ENCODE results near the gene A4GALT.

The A4GALT gene

GRCh38 chr22:42725606-42726355, 5.1 kb upstream of the A4GALT start:
- TF ChIP-seq CTCF (IDR thresholded peaks at IDR 0.05; ENCODE audit: insufficient read depth, low read length, poor library complexity, severe bottlenecking) = no peak
- Histone ChIP-seq H3K4me3 (replicated peaks; ENCODE audit: low read depth, low read length) (no peak overlapping the region), H3K27me3 (replicated peaks; ENCODE audit: control insufficient read depth, insufficient read depth, low read length) (no peaks in the 10 kb centered on the region), H3K36me3 (ENCODE audit: control insufficient read depth, insufficient read depth, low read length) (no peaks in the 10 kb centered on the region)
- no peak for DNase-seq (ENCODE audit: extremely low read depth, insufficient read length)

- Histone ChIP-seq H3K36me3 (ENCODE audit: control insufficient read depth, insufficient read depth, low read length) (no peaks in the 10 kb centered on the region), H3K27me3 (replicated peaks; ENCODE audit: control insufficient read depth, insufficient read depth, low read length) (no peaks in the 10 kb centered on the region), H3K4me3 (replicated peaks; ENCODE audit: low read depth, low read length) (no peak overlapping the region)
- no peak for DNase-seq (ENCODE audit: extremely low read depth, insufficient read length)
- TF ChIP-seq CTCF (IDR thresholded peaks at IDR 0.05; ENCODE audit: insufficient read depth, low read length, poor library complexity, severe bottlenecking) = no peak
These were observed 3.4 kb upstream of the A4GALT start for GRCh38 chr22:42724062-42724461.

GRCh38 chr22:42721045-42721434, 370 bp upstream of the A4GALT start:
- H3K4me3 ChIP-seq (replicated peaks; ENCODE audit: low read depth, low read length) = peak overlapping the region; percentile 61
- H3K36me3 ChIP-seq (ENCODE audit: control insufficient read depth, insufficient read depth, low read length) = no peaks in the 10 kb centered on the region
- DNase-seq (ENCODE audit: extremely low read depth, insufficient read length) = no peak
- H3K27me3 ChIP-seq (replicated peaks; ENCODE audit: control insufficient read depth, insufficient read depth, low read length) = no peaks in the 10 kb centered on the region
- no peak for TF ChIP-seq CTCF (IDR thresholded peaks at IDR 0.05; ENCODE audit: insufficient read depth, low read length, poor library complexity, severe bottlenecking)

GRCh38 chr22:42719656-42720262, 911 bp downstream of the A4GALT start:
- Histone ChIP-seq H3K27me3 (replicated peaks; ENCODE audit: control insufficient read depth, insufficient read depth, low read length) (no peaks in the 10 kb centered on the region), H3K4me3 (replicated peaks; ENCODE audit: low read depth, low read length) (peak overlapping the region; percentile 81), H3K36me3 (ENCODE audit: control insufficient read depth, insufficient read depth, low read length) (no peaks in the 10 kb centered on the region)
- no peak for DNase-seq (ENCODE audit: extremely low read depth, insufficient read length)
- no peak for TF ChIP-seq CTCF (IDR thresholded peaks at IDR 0.05; ENCODE audit: insufficient read depth, low read length, poor library complexity, severe bottlenecking)

GRCh38 chr22:42719133-42719532, 1.5 kb downstream of the A4GALT start:
- peak overlapping the region; percentile 81 for H3K4me3 ChIP-seq (replicated peaks; ENCODE audit: low read depth, low read length)
- DNase-seq (ENCODE audit: extremely low read depth, insufficient read length) = no peak
- H3K36me3 ChIP-seq (ENCODE audit: control insufficient read depth, insufficient read depth, low read length) = no peaks in the 10 kb centered on the region
- H3K27me3 ChIP-seq (replicated peaks; ENCODE audit: control insufficient read depth, insufficient read depth, low read length) = no peaks in the 10 kb centered on the region
- no peak for TF ChIP-seq CTCF (IDR thresholded peaks at IDR 0.05; ENCODE audit: insufficient read depth, low read length, poor library complexity, severe bottlenecking)
